ENCODE results near the gene SYTL5.

The SYTL5 gene

DNA sequence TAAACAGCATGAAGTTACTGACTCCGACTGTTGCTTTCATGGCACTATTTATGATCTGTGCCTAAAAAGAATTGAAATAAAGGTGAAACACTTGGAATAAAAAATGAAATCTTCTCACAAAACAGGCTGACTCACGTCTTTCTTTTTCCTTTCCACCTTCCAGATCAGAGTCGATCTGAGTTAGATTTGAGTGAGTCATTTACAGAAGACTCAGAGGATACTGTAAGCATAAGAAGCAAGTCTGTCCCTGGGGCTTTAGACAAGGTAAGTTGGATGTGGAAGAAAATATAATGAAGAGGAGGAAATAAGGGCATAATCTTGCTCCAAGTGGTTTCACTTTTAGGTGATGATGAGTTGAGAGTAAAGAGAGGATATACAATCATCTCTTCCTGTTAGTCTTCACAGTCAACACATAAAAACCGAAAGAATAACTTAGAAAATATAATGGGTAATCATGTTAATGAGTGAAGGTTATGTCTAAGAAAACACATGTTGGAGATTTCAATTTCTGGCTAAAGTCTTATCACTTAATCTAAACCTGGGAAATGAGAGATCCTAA is 89.7 kb downstream of the SYTL5 start:
- DNase-seq, result no peak

DNA sequence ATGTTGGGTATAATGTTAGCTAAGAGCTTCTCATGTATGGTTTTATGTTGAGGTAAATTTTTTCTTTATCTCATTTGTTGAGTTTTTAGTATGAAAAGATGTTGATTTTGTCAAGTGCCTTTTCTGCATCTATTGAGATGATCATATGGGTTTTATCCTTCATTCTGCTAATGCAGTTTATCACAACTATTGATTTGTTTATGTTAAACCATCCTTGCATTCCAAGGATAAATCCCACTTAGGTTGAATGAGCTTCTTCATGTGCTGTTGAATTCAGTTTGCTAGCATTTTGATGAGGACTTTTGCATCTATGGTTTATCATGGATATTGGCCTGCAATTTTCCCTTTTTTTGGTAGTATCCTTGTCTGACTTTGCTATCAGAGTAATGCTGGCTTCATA is 93.3 kb downstream of the SYTL5 start:
- no peak for DNase-seq

DNA sequence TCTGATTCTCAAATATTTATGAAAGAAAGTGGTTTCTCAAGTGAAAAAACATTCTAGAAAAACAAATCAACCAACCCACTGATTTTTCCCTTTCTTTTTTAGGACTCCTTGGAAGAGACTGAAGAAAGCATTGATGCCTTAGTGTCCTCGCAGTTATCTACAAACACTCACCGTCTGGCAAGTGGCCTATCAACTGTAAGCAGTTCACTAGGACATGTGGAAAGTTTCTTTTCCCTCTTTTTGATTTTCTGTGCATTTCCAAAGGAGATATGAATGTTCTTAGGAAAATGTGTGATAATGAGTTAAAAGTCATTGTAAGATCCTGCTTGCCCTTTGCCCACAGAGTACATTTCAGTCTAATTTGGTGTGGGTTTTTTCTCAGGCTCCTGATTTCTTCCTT is 95.9 kb downstream of the SYTL5 start:
- no peak for DNase-seq

DNA sequence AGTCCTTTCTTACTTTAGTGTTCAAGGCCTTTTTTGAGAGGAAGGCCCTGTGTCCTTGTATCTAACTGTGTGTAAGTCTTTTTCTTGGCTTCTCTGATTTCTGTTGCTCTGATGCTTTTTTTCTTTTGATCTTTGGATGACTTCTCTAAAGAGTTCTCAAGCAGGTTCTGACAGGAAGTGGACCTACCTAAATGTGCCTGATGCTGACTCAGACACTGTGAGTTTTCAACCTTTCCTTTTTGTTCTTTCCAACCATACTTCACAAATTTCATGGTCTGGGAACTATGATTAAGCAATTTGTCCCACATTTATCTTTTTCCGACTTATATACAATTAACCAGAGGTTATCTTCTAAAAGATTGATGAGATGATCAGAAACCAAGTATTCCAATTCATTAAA is 96.5 kb downstream of the SYTL5 start:
- no peak for DNase-seq

DNA sequence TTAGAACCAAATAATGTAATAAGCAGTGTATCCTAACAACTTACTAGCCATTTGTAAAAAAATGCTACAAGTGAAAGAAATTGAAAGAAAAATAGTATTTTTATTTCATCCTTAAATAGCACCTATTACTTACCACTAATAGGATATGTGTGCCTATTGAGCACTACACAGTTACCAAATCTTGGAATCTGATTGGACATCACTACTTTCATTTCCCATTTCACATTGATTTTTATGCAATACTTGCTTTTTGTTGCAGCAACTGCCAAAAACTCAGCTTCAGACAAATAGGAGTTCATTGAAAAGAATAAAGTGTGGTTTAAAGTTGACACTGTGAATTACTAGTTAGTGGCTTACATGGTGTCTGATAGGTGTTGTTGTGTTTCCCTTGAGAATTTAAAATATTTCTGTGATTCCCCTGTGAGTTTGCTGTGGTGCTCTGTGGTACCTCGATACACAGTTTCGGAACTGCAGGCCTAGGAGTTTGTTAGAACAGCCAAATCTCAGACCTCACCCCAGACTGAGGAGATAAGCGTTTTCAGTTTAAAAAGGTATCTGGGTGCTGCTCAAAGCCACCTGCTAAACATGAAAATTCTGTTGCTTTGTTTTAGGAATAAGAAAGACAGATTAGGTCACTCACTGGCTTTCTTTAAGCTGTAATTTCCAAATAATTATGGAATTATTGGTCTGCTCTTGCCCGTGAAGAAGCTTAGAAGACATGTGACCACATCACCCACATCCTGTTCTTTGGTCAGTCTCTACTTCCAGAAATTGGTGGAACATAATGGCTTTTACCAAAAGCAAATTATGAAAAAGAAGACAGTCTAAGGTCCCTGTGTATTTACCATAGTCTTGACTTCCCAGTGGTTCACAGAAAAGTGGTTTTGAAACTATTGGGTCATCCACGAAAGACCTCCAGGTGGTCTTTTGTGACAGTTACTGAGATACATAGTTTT is 97.8 kb downstream of the SYTL5 start:
- no peak for DNase-seq

DNA sequence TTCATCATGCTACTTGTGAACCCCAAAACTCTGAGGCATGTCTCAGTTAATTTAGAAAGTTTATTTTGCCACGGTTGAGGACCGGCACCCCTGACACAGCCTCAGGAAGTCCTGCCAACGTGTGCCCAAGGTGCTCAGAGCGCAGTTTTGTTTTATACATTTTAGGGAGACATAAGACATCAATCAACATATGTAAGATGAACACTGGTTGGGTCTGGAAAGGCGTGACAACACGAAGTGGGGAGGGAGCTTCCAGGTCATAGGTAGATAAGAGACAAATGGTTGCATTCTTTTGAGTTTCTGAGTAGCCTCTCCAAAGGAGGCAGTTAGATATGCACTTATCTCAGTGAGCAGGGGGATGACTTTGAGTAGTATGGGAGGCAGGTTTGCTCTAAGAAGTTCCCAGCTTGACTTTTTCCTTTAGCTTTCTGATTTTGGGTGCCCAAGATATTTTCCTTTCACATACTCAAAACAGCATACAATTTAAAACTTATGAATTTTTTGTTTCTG is 98.9 kb downstream of the SYTL5 start:
- no peak for DNase-seq

DNA sequence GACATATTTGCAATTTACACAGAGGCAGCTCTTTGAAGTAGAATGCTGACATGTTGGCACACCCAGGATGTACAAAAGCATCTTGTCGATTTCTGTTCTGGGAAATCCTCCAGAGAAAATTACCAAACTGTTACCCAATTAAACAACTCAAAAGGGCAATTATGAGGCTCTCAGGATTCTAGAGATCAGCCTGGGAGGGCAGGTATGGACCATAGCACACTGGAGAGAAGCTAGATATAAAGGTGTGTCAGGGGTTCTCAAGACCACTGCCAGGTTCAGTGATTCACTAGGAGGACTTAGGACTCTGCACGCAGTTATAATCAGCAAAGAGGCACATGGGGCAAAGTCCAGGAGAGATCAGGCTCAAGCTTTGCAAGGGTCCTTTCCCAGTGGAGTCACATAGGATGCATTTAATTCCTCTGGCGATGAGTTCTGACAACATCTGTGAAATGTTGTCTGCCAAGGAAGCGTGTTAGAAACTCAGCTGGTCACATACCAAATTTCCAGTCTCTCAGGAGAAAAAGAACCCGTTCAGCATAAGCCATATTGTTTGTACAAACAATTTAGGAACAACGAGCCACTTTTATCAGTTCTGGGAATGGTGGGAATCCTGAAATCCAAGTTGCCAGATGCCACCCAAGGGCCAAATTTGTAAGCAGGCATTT is 100.8 kb downstream of the SYTL5 start:
- DNase-seq, result no peak

DNA sequence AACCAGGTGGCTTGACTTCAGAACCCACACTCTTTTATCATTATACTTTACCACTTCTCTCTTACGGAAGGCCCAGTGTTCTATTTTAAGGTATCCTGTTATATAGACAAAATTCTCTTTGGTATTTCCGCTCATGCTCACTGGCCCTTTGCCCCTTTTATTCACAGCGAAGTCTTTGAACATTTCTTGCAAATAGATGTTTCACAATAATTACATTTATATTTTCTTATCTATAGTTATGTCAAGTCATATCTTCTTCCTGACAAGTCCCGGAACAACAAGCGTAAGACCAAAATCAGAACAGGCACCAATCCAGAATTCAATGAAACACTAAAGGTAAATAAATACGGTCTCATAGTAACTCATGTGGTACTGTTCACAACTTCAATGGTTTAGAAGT is 102.0 kb downstream of the SYTL5 start:
- no peak for DNase-seq

DNA sequence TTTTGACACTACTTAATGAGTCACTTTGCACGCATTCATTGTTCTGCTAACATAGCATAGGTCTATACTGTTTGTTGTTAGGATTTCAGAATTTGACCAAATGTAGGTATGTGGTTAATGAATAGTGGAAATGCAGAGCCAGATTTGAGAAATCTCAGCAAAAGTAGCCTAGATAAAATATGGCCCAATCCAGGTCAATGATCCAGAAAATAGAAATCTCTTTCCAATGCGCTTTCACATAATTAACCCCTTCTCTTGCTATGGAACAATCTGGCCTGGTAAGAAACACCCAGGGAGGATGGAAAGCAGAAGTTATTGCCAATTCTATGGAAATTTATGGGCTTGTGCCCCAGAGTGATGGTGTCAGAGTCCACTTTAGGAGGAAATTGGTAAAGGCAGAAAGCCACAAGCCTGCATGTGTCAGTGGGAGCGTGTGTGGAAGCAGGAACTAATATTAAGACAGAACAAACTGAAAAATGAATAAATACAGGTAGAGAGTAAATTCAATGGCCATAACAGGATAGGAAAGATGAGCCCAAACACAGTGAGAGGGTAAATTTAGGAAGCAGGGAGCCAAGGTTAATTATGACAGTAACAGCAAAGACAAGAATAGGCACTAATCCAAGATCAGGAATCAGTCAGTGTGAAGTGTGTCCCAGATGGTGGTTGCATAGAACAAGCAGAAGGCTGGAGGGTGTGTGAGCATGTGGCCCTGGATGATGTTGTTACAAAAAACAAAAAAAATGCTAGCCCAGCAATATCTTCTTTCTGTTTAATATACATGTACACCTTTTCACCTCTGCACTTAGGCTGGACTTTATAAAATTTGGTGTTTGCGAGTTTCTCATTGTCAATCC is 102.9 kb downstream of the SYTL5 start:
- DNase-seq, result no peak

DNA sequence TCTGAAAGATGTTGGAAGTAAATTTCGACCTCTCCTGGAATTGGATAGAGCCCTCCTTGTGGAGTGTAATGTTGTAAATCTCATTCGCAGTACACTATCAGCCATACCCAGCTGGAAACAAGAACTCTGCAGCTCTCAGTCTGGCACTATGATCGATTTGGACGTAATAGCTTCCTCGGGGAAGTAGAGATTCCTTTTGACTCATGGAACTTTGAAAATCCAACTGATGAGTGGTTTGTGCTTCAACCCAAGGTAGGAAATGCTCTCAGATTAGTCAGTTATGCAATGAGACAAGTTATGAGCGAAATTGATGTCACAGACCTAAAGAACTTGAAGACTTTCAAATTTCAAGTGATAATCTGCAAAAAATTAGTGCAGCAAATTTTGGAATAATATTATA is 103.9 kb downstream of the SYTL5 start:
- DNase-seq, result no peak

DNA sequence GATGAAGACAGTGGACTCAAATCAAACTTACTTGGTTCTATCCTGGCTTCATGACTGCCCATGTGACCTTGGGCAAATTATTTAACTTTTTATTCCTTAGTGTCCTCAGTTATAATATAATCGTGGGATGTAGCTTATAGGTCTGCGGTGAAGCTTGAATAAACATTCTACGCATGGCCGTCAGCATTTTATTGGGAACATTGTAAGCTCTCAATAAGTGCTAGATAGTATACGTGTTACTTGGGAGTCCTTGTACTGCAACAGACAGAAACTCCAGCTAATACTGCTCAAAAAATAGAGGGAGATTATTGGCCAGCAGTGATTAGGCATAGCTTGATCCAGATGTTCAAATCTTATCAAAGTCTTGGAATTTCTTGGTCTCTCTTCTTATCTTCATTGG is 104.8 kb downstream of the SYTL5 start:
- DNase-seq, result no peak

DNA sequence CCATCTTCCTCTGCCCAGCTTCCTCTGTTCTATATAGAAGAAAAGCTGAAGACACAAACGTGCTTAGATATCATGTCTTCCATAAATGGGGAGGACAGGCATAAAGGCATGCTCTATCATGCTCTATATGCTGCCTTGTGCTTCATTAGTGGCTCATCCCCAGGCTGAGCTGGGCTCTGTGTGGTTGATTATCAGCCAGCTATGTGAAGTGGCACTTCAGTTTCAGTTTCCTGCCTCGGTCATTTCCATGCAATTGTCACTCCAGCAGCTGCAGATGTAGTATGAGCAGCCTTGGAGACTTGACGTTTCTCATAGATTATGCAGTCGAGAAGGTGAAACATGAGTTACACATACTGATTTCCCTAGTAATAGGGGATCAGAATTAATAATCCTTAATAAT is 106.2 kb downstream of the SYTL5 start:
- DNase-seq, result no peak

DNA sequence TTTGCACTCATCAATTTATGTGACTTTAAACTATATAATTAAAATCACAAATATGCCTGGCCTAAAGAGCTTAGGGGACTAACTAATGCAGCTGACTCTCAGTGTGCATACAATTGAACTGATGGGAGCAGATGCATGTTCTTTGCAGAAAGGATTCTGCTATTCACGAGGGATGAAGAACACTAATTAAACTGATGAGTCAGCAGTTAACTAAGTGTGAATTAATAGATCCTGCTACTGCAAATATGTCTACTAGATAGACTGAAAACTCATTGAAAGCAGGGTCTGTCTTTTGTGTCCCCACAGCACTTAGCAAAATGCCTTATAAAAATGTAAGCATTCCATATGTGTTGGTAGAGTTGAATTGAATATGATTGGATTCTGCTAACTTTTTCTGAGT is 110.4 kb downstream of the SYTL5 start:
- no peak for DNase-seq

DNA sequence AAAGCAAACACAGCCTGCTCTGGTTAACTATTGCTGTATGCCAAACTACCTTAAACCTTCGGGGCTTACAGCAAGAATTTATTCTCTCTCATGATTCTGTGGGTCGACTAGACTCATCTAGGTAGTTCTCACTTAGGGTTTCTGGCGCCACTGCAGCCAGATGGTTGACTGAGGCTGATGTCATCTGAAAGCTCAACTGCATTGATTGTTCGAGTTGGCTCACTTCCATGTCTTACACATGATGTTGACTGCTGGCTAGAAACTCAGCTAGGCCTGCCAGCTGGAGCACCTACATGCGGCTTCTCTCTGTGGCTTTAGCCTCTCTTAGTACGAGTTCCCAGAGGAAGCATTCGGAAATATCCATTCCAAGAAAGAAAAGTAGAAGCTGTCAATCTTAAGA is 111.1 kb downstream of the SYTL5 start:
- no peak for DNase-seq

DNA sequence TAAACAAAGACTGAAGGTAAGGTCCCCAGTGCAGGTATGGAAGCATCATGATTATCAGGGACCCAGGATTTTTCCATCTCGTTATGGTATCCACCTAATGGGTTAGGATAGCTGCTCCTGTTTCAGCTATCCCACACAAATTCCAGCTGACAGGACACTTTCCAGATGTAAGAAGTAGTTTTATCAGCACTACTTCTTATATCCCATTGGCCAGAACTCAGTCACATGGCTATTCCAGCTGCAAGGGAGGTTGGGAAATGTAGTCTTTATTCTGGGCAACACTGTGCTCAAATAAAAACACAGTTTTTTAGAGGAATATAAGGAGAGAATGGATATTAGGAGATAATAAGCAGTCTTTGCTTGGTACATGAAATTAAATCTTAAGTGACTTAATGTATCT is 117.6 kb downstream of the SYTL5 start:
- DNase-seq, result no peak

DNA sequence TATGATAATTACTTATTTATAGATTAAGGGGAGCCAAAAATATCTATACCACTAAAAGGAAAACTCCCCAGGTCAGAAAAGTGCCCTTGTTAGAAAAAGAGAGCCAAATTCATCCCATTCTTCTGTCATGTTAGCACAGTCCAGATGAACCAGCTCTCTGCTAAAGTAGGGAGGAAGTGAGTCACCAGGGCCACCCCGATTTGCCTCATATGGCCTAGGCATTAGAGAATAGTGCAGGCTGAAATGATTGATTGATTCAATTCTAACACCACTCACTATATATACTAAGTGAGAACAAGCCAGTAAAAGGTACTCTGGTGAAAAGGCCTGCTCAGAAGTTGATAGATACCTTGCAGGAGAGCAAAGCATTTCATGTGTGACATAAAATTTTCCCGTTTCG is 119.8 kb downstream of the SYTL5 start:
- no peak for DNase-seq

DNA sequence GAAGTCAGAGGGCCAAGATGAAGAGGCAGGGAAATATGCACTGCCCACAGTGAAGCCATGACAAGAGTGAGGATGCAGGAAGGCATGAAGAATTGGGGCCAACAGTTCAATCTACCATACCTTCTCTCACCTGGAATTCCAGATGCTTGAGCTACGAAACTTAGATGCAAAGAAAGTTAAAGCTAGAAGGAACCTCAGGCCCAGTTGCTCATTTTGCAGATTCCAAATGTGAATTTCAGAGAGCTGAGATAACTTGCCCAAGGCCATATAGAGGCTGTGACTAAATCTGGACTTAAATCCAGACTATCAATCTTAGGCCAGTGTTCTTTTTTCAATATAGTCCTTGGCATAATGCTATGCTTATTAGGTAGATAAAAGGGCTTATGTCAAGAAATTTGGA is 121.6 kb downstream of the SYTL5 start:
- DNase-seq, result no peak

DNA sequence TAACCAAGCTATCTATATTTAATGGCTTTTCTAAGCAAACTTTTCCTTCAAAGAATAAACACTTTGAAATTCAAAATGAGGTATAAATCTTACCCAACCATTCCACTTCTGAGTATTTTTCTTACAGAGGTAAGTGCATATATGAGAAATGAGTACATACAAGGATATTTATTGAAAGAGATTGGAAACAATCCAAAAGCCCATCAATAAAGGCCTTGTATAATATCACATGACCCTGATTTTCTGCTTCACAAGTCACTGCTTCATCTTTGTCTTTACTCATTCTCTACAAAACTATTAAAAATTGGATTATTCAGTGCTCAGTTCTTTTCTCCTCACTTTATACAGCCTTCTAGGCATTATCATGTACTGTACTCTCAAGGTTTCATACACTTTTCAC is 123.0 kb downstream of the SYTL5 start:
- DNase-seq, result no peak

DNA sequence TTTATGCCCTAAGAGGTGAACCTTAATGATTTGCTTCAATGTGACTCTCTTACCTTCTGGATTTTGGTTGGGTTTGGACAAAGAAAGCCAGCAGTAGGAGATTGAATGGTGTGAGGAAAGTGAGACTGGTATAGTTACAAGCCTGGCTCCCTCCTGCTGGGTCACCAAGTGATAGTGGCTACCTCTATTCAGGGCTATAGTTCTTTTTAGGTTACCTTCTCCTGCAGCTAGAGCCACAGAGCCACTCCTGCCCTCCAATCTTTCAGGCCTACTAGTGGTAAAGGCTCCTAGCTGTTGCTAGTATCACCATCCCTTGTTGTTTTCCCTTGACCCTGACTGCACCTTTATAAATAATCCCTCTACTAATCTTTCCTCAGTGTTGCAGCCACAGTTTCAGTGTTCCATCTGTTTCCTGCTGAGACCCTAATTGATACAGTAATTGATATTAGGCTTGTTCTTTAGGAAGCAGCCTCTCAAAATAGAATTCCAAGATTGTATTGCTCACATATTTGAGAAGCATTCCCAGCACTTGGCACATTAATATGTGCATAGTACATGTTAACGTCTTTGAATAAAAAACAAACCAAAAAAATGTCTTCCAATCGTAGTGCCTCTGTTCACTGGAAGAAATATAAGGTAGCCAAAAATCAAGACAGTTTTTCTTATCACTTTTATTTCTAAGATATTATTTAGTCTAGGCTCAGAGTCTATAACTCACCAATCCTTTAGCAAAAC is 132.0 kb downstream of the SYTL5 start:
- no peak for DNase-seq

DNA sequence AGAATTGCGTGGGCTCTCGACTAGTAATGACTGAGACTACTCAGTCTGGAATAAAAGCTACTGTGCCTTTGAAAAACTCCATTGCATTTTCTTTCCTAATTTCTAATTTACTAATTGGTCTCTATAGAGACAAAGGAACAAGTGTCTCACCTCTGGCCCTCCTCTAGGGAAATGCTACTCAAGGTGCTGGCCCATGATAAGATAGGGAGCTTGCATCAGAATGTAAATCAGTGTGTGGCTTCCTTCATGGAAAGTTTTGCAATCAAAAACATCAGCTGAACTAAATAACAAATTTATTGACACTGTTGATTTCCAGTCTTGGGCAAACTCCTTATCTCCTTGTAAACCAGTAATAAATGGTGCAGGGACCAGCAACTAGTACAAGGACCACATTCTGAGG is 132.5 kb downstream of the SYTL5 start:
- DNase-seq, result no peak

DNA sequence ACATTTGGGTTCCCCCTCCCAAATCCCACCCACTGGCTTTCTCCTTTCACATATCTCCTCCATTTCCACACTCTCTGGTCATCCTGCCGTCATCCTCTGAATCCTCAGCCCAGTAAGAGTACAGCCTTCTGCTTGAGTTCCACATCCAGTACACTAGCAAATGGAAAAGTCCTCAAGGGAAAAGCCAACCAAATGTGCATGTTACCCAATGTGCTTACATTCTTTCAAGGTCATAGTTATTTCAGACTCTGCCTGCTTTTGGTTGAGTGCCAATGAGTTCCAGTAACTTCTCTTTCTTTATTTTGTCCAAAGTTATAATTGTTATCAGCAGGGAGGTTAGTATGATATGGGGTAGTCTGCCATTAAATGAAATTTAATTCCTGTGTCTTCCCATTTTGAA is 136.3 kb downstream of the SYTL5 start:
- no peak for DNase-seq

DNA sequence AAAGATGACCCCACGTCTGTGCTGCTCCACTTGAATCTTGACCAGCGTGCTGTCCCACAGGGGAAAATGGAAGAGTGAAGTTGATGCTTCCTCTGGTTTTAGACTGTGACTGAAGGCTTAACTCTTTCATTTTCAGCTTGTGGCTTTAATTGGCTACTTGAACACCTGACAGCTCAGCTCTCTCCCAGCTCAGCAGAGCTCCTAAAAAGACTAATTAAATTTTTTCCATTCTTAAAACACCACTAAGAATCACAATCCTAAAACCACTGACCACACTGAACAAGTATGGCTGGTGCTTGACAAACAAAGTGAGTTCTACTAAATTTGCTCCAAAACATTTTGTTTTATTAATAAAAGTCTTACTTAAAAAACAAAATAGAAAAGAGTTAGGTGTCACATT is 142.7 kb downstream of the SYTL5 start:
- DNase-seq, result no peak

Measured in stimulated activated naive CD4-positive, alpha-beta T cell (primary cell).